AG04449 (cell line): Measurements from ENCODE around the gene ARHGEF33.

Experiments
- CTCF ChIA-PET: fragments of 350-600 bp; formaldehyde crosslinking; extraction: SDS; loops from one replicate; lab custom pipeline; 2021; ENCODE audit warnings: antibody characterized with exemption; lab: Yijun Ruan, JAX
- POLR2A ChIA-PET: fragments of 400-600, 350-600 bp; formaldehyde crosslinking; extraction: SDS; loops from one replicate; lab custom pipeline; 2020; ENCODE audit warnings: antibody characterized with exemption, inconsistent platforms; lab: Yijun Ruan, JAX
- DNase-seq: peaks from one replicate; pipeline ENCODE4 v3.0.0-alpha.2; 2010; ENCODE audit warnings: low read depth, low spot score
- H3K4me3 ChIP-seq: 2 replicates; pipeline ENCODE4 v1.5.1; 2011; ENCODE audit warnings: low read depth, mild to moderate bottlenecking, control low read depth, low read length
- TF ChIP-seq, protein P1 (sequence below): IDR thresholded peaks from one replicate; pipeline ENCODE4 v1.5.1; 2011; ENCODE audit warnings: mild to moderate bottlenecking, moderate library complexity, low read length, control low read depth, inconsistent platforms; ENCODE audit not compliant: insufficient read depth; ENCODE audit errors: missing control alignments

ARHGEF33 gene

GRCh38 chr2:38977047-38977446 is 87.4 kb downstream of the ARHGEF33 start:
- POLR2A ChIA-PET, result no interaction called here
- TF ChIP-seq, protein P1, sequence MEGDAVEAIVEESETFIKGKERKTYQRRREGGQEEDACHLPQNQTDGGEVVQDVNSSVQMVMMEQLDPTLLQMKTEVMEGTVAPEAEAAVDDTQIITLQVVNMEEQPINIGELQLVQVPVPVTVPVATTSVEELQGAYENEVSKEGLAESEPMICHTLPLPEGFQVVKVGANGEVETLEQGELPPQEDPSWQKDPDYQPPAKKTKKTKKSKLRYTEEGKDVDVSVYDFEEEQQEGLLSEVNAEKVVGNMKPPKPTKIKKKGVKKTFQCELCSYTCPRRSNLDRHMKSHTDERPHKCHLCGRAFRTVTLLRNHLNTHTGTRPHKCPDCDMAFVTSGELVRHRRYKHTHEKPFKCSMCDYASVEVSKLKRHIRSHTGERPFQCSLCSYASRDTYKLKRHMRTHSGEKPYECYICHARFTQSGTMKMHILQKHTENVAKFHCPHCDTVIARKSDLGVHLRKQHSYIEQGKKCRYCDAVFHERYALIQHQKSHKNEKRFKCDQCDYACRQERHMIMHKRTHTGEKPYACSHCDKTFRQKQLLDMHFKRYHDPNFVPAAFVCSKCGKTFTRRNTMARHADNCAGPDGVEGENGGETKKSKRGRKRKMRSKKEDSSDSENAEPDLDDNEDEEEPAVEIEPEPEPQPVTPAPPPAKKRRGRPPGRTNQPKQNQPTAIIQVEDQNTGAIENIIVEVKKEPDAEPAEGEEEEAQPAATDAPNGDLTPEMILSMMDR, result no peak
- CTCF ChIA-PET, result no interaction called here
- no peak for DNase-seq
- no peak overlapping the region for H3K4me3 ChIP-seq

- ChIA-PET POLR2A (no interaction called here), CTCF (interaction anchor here (1.0 kb wide), 1 partner anchor 249 kb away, joined by 4 read pairs; no protein-coding TSS in a partner anchor)
- H3K4me3 ChIP-seq, result no peak overlapping the region
- TF ChIP-seq, protein P1, result no peak
- no peak for DNase-seq
Observed at GRCh38 chr2:38978296-38978903, 88.7 kb downstream of the ARHGEF33 start.

GRCh38 chr2:38978908-38979307 is 89.2 kb downstream of the ARHGEF33 start:
- DNase-seq, result no peak
- CTCF ChIA-PET, result no interaction called here
- POLR2A ChIA-PET, result interaction anchor here (0.6 kb wide), 1 partner anchor 1655 kb away, joined by 3 read pairs; no protein-coding TSS in a partner anchor
- TF ChIP-seq, protein P1, result no peak
- no peak overlapping the region for H3K4me3 ChIP-seq

GRCh38 chr2:38981003-38981669 is 91.5 kb downstream of the ARHGEF33 start:
- H3K4me3 ChIP-seq, result no peak overlapping the region
- CTCF ChIA-PET, result interaction anchor here (1.4 kb wide), 1 partner anchor 16 kb away, joined by 3 read pairs; no protein-coding TSS in a partner anchor
- DNase-seq, result no peak
- TF ChIP-seq, protein P1, result no peak
- POLR2A ChIA-PET, result no interaction called here

GRCh38 chr2:38981670-38982357 is 92.1 kb downstream of the ARHGEF33 start:
- POLR2A ChIA-PET, result no interaction called here
- CTCF ChIA-PET, result interaction anchor here (1.4 kb wide), 1 partner anchor 15 kb away, joined by 3 read pairs; no protein-coding TSS in a partner anchor
- TF ChIP-seq, protein P1, result no peak
- no peak for DNase-seq
- no peak overlapping the region for H3K4me3 ChIP-seq

DNA sequence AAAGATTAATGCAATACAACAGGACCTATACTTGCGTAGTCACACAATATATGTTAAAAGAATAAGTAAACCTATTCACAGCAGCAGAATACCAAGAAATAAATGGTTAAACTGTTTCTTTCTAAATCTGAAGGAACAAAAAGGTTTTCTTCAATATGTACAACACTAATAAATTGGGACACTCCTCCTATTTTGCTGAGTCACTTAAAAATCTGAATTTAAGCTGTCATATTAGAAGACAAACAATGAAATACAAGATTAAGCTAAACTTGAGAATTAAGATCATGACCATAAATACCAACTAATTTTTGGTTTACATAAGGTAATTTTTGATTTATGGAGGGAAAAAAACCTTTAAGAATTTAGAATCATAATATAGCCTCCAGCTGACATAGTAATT is 92.8 kb downstream of the ARHGEF33 start:
- ChIA-PET POLR2A (no interaction called here), CTCF (interaction anchor here (1.4 kb wide), 1 partner anchor 15 kb away, joined by 3 read pairs; no protein-coding TSS in a partner anchor)
- TF ChIP-seq, protein P1, result no peak
- no peak overlapping the region for H3K4me3 ChIP-seq
- no peak for DNase-seq
